K562 (cell line): ENCODE results near the gene ARID3A. TPM values are rescaled to one million over a fixed set of nuclear protein-coding genes. Genes with fewer than 3 reads are reported as not detected.

Source experiments
- CCAR2 ChIP-seq: fragments of 200-400 bp; formaldehyde crosslinking; IDR thresholded peaks from 2 replicates; pipeline ENCODE4 v1.6.1; 2017; ENCODE audit warnings: mild to moderate bottlenecking, low read depth, low read length
- CTCF ChIP-seq, 3 experiments: IDR thresholded peaks in 2 of 3; conservative IDR thresholded peaks in 1 of 3; 2 replicates each; pipeline ENCODE4 v1.5.1; 2011 to 2012; ENCODE audit warnings: low read length in 3 of 3, mild to moderate bottlenecking in 3 of 3, control low read depth in 2 of 3, improper control_type of control experiment in 1 of 3, inconsistent platforms in 1 of 3, low read depth in 1 of 3, mixed read lengths in 1 of 3, moderate library complexity in 1 of 3; ENCODE audit not compliant: insufficient read depth in 2 of 3
- E2F6 ChIP-seq, 2 experiments: IDR thresholded peaks; 2 replicates each; pipeline ENCODE4 v1.6.1; 2011; ENCODE audit warnings: borderline replicate concordance in 1 of 2, control low read depth in 1 of 2, low read depth in 1 of 2, low read length in 1 of 2, mild to moderate bottlenecking in 1 of 2, mixed read lengths in 1 of 2, moderate library complexity in 1 of 2; ENCODE audit not compliant: insufficient read depth in 1 of 2, insufficient read length in 1 of 2, poor library complexity in 1 of 2, severe bottlenecking in 1 of 2; ENCODE audit errors: extremely low read depth in 1 of 2
- EGR1 ChIP-seq: fragments of 450-650 bp; conservative IDR thresholded peaks from 2 replicates; pipeline ENCODE4 v1.6.1; 2017; ENCODE audit warnings: mild to moderate bottlenecking
- EHMT2 ChIP-seq: fragments of 450-650 bp; IDR thresholded peaks from 2 replicates; pipeline ENCODE4 v1.6.1; 2018; ENCODE audit warnings: antibody characterized with exemption
- FOXA1 ChIP-seq: fragments of 450-650 bp; IDR thresholded peaks from 2 replicates; pipeline ENCODE4 v1.6.1; 2016; ENCODE audit warnings: mild to moderate bottlenecking, borderline replicate concordance
- IRF2 ChIP-seq: sonication (generic); formaldehyde crosslinking; IDR thresholded peaks from 2 replicates; pipeline ENCODE4 v1.8.1; 2022; ENCODE audit warnings: mild to moderate bottlenecking, missing genetic modification reagents
- KLF1 ChIP-seq: fragments of 450-650 bp; IDR thresholded peaks from 2 replicates; pipeline ENCODE4 v1.6.1; 2016; ENCODE audit warnings: missing genetic modification characterization, missing compliant biosample characterization
- LCOR ChIP-seq: sonication (generic); formaldehyde crosslinking; IDR thresholded peaks from 2 replicates; pipeline ENCODE4 v1.8.0; 2022; ENCODE audit warnings: mild to moderate bottlenecking, missing genetic modification reagents
- NR2F6 ChIP-seq: fragments of 450-650 bp; formaldehyde crosslinking; IDR thresholded peaks from 2 replicates; pipeline ENCODE4 v1.4.0; 2020; ENCODE audit warnings: mild to moderate bottlenecking
- POLR2AphosphoS5 ChIP-seq: IDR thresholded peaks from 2 replicates; pipeline ENCODE4 v1.6.1; 2011; ENCODE audit warnings: mild to moderate bottlenecking, low read depth, low read length, moderate library complexity; ENCODE audit not compliant: control insufficient read depth, insufficient read depth
- PPARD ChIP-seq: fragments of 250-450 bp; sonication (Bioruptor Pico); IDR thresholded peaks from 2 replicates; pipeline ENCODE4 v1.8.0; 2022; ENCODE audit warnings: inconsistent platforms, mild to moderate bottlenecking, moderate library complexity
- PYGO2 ChIP-seq: fragments of 450-650 bp; IDR thresholded peaks from 2 replicates; pipeline ENCODE4 v1.6.1; 2016; ENCODE audit warnings: mild to moderate bottlenecking, missing genetic modification characterization, moderate library complexity, missing compliant biosample characterization
- SNAPC5 ChIP-seq: fragments of 250-450 bp; sonication (Bioruptor Pico); IDR thresholded peaks from 2 replicates; pipeline ENCODE4 v1.8.0; 2021; ENCODE audit warnings: moderate library complexity, mild to moderate bottlenecking, inconsistent platforms
- SNRNP70 ChIP-seq: fragments of 200-400 bp; formaldehyde crosslinking; optimal IDR thresholded peaks from 2 replicates; pipeline ENCODE3; 2017; ENCODE audit warnings: low read depth, low read length
- SPI1 ChIP-seq: IDR thresholded peaks from 2 replicates; pipeline ENCODE4 v1.6.1; 2011; ENCODE audit warnings: low read depth, low read length, control low read depth, borderline replicate concordance
- STAG1 ChIP-seq: sonication (generic); formaldehyde crosslinking; IDR thresholded peaks from 2 replicates; pipeline ENCODE4 v1.5.0; 2020; ENCODE audit warnings: missing genetic modification reagents, borderline replicate concordance
- TAL1 ChIP-seq: fragments of 450-650 bp; IDR thresholded peaks from 2 replicates; pipeline ENCODE4 v1.6.1; 2016; ENCODE audit warnings: mild to moderate bottlenecking
- ZBTB8A ChIP-seq: fragments of 450-650 bp; IDR thresholded peaks from 2 replicates; pipeline ENCODE4 v1.6.1; 2018; ENCODE audit warnings: mild to moderate bottlenecking, moderate library complexity; ENCODE audit not compliant: partially characterized antibody
- ZKSCAN3 ChIP-seq: fragments of 250-450 bp; sonication (Bioruptor Pico); IDR thresholded peaks from 2 replicates; pipeline ENCODE4 v1.4.0; 2020
- ZNF398 ChIP-seq: fragments of 250-450 bp; sonication (Bioruptor Pico); IDR thresholded peaks from 2 replicates; pipeline ENCODE4 v1.8.0; 2021; ENCODE audit warnings: moderate library complexity, mild to moderate bottlenecking, inconsistent platforms
- polyA plus RNA-seq, 8 experiments: library from polyadenylated mRNA; depleted of rRNA in 4 of 8; stranded (reverse) in 5 of 8; unstranded in 3 of 8; fragments of >200 nt; fragmentation: Nextera tagmentation in 2 of 8; fragmentation: Illumina TruSeq in 1 of 8; extraction: Ambion mirVana in 2 of 8; extraction: Trizol in 1 of 8; gene quantifications; 2 replicates each; pipeline versions ENCODE4 v1.2.1 to v1.2.3, GENCODE V29; 2011 to 2014; ENCODE audit warnings: inconsistent platforms in 1 of 8, missing spikeins in 1 of 8
- total RNA-seq, 7 experiments: library from RNA; depleted of rRNA in 6 of 7; stranded (reverse); fragments of >200 nt in 6 of 7; fragmentation: Illumina TruSeq in 2 of 7; extraction: Trizol in 2 of 7; gene quantifications; 2 replicates each; pipeline versions ENCODE4 v1.2.1 to v1.2.3, GENCODE V29; 2011 to 2021; ENCODE audit warnings: low replicate concordance in 1 of 7

The ARID3A gene
- total and polyA plus RNA-seq, 9 of the 15 experiments (the other 6 are each of a cell fraction or from before 2014, with no cell fraction given) = 1.4 to 118 (median 31.2) TPM

- peak in 1 of 2 experiments; percentile 37 for TF ChIP-seq E2F6 (IDR thresholded peaks at IDR 0.05; ENCODE audit: borderline replicate concordance in 1 of 2, extremely low read depth in 1 of 2, insufficient read depth in 1 of 2, insufficient read length in 1 of 2, low read depth in 1 of 2, low read length in 1 of 2, poor library complexity in 1 of 2, severe bottlenecking in 1 of 2)
- no peak for TF ChIP-seq EGR1
- no peak for TF ChIP-seq IRF2 (CRISPR knock-in tag)
- TF ChIP-seq SNRNP70 = no peak
- TF ChIP-seq LCOR = no peak
- no peak for TF ChIP-seq ZBTB8A
- TF ChIP-seq SPI1 = 0 out of 2 replicates have a peak, but pooled peaks have one; percentile 11
- TF ChIP-seq CCAR2 = no peak
- TF ChIP-seq SNAPC5 (CRISPR knock-in tag) = no peak
- no peak for TF ChIP-seq TAL1
- no peak for TF ChIP-seq STAG1 (CRISPR knock-in tag)
- no peak for TF ChIP-seq ZNF398
- TF ChIP-seq FOXA1 = no peak
- TF ChIP-seq EHMT2 = no peak
- no peak for TF ChIP-seq CTCF (IDR thresholded peaks at IDR 0.05 in 2 of 3, conservative IDR thresholded peaks at IDR 0.05 in 1 of 3; ENCODE audit: insufficient read depth in 2 of 3, low read depth in 1 of 3, low read length in 3 of 3)
- no peak for TF ChIP-seq KLF1
- no peak for TF ChIP-seq NR2F6 (CRISPR knock-in tag)
- no peak for TF ChIP-seq PYGO2
- no peak for TF ChIP-seq ZKSCAN3 (CRISPR knock-in tag)
- peak; percentile 63; the same call in 1 of the 2 replicates for TF ChIP-seq POLR2AphosphoS5
- no peak for TF ChIP-seq PPARD (CRISPR knock-in tag)
Measured at GRCh38 chr19:913080-913748, 12.6 kb upstream of the ARID3A start, which contains the start of gene R3HDM4 (continued).
